ENCODE results near the gene SMCR8.

DNA sequence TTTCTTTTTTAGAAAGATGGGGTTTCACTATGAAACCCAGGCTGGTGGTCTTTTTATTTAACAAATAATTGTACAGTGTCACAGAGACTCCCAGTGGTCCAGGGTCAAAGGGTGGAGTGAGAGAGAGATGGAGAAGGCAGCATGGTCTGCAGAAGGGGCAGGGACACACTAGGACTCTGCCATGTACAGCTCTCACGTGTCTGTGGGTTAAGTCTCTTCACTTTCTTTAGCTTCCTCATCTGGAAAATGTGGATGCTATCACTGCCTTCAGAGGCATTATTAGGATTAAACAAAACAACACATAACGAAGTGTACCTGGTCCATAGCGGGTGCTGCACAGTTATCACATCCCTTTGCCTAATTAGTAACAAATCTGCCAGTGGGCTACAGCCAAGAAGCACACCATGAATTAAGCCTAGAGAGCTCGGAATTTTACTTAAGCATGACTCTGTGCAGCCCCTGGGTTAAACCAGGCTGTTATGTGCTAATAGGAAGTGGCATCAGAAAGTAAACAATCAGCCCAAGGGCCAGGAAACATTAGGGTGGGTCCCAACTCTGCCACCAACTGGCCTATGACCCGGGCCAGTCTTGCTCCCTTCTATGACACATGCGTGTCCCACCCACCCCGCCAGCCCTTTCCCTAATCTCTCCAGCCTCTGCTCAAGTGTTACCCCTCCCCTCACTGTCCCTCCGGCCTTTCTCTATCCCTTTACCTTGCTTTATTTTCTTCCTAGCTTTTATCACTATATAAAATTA is 14.2 kb upstream of the SMCR8 start:
- TF ChIP-seq, protein P1, sequence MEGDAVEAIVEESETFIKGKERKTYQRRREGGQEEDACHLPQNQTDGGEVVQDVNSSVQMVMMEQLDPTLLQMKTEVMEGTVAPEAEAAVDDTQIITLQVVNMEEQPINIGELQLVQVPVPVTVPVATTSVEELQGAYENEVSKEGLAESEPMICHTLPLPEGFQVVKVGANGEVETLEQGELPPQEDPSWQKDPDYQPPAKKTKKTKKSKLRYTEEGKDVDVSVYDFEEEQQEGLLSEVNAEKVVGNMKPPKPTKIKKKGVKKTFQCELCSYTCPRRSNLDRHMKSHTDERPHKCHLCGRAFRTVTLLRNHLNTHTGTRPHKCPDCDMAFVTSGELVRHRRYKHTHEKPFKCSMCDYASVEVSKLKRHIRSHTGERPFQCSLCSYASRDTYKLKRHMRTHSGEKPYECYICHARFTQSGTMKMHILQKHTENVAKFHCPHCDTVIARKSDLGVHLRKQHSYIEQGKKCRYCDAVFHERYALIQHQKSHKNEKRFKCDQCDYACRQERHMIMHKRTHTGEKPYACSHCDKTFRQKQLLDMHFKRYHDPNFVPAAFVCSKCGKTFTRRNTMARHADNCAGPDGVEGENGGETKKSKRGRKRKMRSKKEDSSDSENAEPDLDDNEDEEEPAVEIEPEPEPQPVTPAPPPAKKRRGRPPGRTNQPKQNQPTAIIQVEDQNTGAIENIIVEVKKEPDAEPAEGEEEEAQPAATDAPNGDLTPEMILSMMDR (conservative IDR thresholded peaks at IDR 0.05), result no peak
- no peak for TF ChIP-seq ZFX (IDR thresholded peaks at IDR 0.05)
